ENCODE data around the gene NUMB. TPM values are rescaled to one million over a fixed set of nuclear protein-coding genes. Genes with fewer than 3 reads are reported as not detected.

Gene NUMB
- total RNA-seq, 1 experiment from 2014 or later: 46.5 TPM

DNA sequence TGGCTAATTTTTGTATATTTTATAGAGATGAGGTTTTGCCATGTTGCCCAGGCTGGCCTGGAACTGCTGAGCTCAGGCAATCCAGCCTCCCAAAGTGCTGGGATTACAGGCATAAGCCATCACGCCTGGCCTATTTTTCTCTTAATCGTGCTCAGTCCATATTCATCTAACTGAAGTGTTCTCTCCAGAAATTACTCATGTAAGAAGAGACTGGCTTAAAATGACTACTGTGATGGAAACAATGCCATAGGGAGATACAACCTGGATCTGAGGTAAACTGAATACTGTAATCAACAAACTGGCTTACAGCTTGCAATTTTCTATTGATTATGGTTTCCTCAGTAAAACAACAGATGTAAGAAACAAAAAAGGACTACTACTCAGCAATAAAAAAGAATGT is 21.1 kb downstream of the NUMB start:
- Histone ChIP-seq H3K18ac (ENCODE audit: insufficient read length, low read depth, low read length) (no peak overlapping the region), H3K4me1 (ENCODE audit: insufficient read depth, low read length) (no peaks in the 10 kb centered on the region), H4K91ac (ENCODE audit: insufficient read length, low read depth, low read length) (no peak overlapping the region), H3K27ac (ENCODE audit: insufficient read length, low read depth, low read length) (no peak overlapping the region), H3K79me1 (ENCODE audit: insufficient read depth, low read depth, low read length, poor library complexity, severe bottlenecking) (peaks cover 3% of the 10 kb centered on the region), H3K14ac (ENCODE audit: insufficient read depth, low read length) (no peak overlapping the region), H2AK5ac (ENCODE audit: insufficient read length, low read length) (no peak overlapping the region), H3K9me3 (ENCODE audit: control insufficient read depth, low read depth, low read length) (no peaks in the 10 kb centered on the region), H3K23me2 (ENCODE audit: insufficient read length, low read depth, low read length, poor library complexity, severe bottlenecking) (no peaks in the 10 kb centered on the region), H2BK5ac (ENCODE audit: insufficient read length, low read length) (no peak overlapping the region), H3K27me3 (ENCODE audit: insufficient read depth, low read length) (no peaks in the 10 kb centered on the region), H2BK15ac (ENCODE audit: low read depth, low read length) (no peak overlapping the region), H4K20me1 (ENCODE audit: control insufficient read depth, insufficient read depth, insufficient read length) (no peaks in the 10 kb centered on the region), H2BK120ac (ENCODE audit: low read depth, low read length, poor library complexity, severe bottlenecking) (no peak overlapping the region), H2BK12ac (ENCODE audit: insufficient read length, low read depth, low read length) (no peak overlapping the region), H3K9ac (ENCODE audit: extremely low read depth, insufficient read length, low read length) (no peak overlapping the region), H3K56ac (ENCODE audit: insufficient read length, low read depth, low read length) (no peak overlapping the region), H4K8ac (replicated peaks; ENCODE audit: insufficient read length, low read depth, low read length) (no peak overlapping the region), H4K5ac (ENCODE audit: insufficient read length, low read depth, low read length) (no peak overlapping the region), H3K79me2 (ENCODE audit: insufficient read depth, low read length) (no peaks in the 10 kb centered on the region; the same call in 1 of the 2 replicates), H3K4ac (ENCODE audit: low read depth, low read length) (no peak overlapping the region), H3K4me2 (ENCODE audit: insufficient read depth, insufficient read length, low read length) (no peak overlapping the region), H2BK20ac (ENCODE audit: low read depth, low read length, poor library complexity, severe bottlenecking) (no peak overlapping the region), H3T11ph (ENCODE audit: low read length) (no peak overlapping the region), H3K23ac (ENCODE audit: insufficient read length, low read depth, low read length) (no peak overlapping the region), H2AFZ (ENCODE audit: low read length) (no peak overlapping the region)
- Mint-ChIP-seq H3K27ac (no peak overlapping the region), H3K36me3 (ENCODE audit: insufficient read depth in 1 of 3, low read depth in 3 of 3) (no peaks in the 10 kb centered on the region), H3K4me1 (0 out of 4 replicates have a peak, but pooled peaks cover 0 to 3% of the 10 kb centered on the region in 2 experiments), H3K27me3 (ENCODE audit: low read depth) (no peaks in the 10 kb centered on the region), H3K4me3 (no peak overlapping the region), H3K9me3 (no peaks in the 10 kb centered on the region)
- no peak for DNase-seq
- TF ChIP-seq, protein P1, sequence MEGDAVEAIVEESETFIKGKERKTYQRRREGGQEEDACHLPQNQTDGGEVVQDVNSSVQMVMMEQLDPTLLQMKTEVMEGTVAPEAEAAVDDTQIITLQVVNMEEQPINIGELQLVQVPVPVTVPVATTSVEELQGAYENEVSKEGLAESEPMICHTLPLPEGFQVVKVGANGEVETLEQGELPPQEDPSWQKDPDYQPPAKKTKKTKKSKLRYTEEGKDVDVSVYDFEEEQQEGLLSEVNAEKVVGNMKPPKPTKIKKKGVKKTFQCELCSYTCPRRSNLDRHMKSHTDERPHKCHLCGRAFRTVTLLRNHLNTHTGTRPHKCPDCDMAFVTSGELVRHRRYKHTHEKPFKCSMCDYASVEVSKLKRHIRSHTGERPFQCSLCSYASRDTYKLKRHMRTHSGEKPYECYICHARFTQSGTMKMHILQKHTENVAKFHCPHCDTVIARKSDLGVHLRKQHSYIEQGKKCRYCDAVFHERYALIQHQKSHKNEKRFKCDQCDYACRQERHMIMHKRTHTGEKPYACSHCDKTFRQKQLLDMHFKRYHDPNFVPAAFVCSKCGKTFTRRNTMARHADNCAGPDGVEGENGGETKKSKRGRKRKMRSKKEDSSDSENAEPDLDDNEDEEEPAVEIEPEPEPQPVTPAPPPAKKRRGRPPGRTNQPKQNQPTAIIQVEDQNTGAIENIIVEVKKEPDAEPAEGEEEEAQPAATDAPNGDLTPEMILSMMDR (conservative IDR thresholded peaks at IDR 0.05): no peak
- no CpG with 5 or more reads among the region's 2 CpGs for WGBS (ENCODE audit: extremely low coverage, insufficient read length, low lambda C conversion rate)
